Measurements from ENCODE around the gene DUSP16. TPM values are rescaled to one million over a fixed set of nuclear protein-coding genes. Genes with fewer than 3 reads are reported as not detected.
A peak's percentile ranks its signal among the peaks of the same experiment; 100 is the strongest.

DUSP16 gene
- total and polyA plus RNA-seq, 5 donors from 2014 or later = 29.4 to 108 (median 30.3) TPM

DNA sequence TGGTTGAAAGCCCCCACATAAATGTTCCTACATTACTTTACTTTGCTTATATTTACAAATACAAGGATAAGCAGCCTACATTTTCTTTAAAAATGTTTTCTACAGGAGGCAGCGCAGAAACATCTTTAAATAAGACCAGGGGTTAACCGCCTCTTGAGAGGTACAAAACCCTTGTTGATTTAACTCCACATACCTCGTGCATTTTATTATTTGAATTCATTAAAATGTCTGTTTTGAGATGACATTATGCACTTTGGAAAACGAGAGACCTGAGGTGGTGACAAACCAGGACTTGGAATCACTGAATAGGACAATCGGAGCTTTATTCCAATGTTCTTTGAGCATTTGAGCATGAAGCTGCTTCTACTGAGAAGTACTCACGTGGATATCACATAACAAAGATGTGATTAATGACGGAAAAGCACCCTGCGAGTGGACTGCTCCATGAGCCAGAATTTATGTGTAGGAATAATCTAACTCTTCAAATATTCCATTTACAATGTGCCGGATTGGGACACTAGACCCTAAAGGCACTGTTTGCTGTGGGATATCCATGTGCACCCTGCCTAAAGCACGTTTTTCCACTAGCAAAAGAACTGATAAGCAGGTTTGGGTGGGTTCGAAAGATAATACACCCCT, 746 bp upstream of the DUSP16 start:
- Mint-ChIP-seq H3K4me3 (peak overlapping the region; percentile 91 to 98 (median 94)), H3K27ac (peak overlapping the region; percentile 94 to 99 (median 97)), H3K4me1 (peaks cover 16 to 39% (median 25%) of the 10 kb centered on the region in 4 donors), H3K36me3 (peaks cover 4% of the 10 kb centered on the region), H3K9me3 (peaks cover 0 to 5% (median 0%) of the 10 kb centered on the region in 7 donors), H3K27me3 (peaks cover 6% of the 10 kb centered on the region)
- H3K9me3 ChIP-seq (ENCODE audit: control insufficient read depth in 2 of 2, low read length in 2 of 2) = no peaks in the 10 kb centered on the region
- peaks cover 26% of the 10 kb centered on the region for H3K4me1 ChIP-seq (ENCODE audit: control insufficient read depth, insufficient read depth, low read length, poor library complexity, severe bottlenecking)
- ATAC-seq (ENCODE audit: low read depth in 2 of 2) (no peak), DNase-seq (no peak)
- no peaks in the 10 kb centered on the region for H3K27me3 ChIP-seq (ENCODE audit: control insufficient read depth, insufficient read depth, low read length)
- peak overlapping the region; percentile 88 for H3K4me3 ChIP-seq (ENCODE audit: low read depth, low read length)
- H3K27ac ChIP-seq (ENCODE audit: insufficient read depth, low read length, poor library complexity, severe bottlenecking) = peak overlapping the region; percentile 99
- no peaks in the 10 kb centered on the region for H3K36me3 ChIP-seq (ENCODE audit: control insufficient read depth, insufficient read depth, low read length)

DNA sequence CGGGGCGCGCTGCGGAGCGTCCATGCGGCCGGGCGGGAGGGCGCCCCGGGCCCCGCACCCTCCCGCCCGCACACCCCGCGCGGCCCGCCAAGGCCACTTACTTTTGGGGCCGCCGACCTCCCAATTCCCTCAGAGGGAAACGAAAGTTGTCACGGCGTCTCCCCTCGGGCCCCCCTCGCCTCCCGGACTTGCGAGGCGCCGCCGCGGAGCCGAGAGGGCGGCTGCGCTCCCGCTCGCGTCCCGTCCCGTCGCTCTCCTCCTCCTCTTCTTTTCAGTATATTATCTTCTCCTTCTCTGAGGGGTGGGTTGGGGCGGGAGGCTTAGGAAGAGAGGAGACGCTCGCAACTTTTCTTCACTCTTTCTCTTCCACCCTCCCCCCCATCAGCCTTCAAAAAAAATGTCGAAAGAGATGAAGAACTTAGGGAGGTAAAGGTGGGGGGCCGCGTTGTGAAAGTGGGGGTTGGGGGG, 613 bp downstream of the DUSP16 start:
- Mint-ChIP-seq H3K27ac (peak overlapping the region; percentile 93 to 98 (median 94)), H3K9me3 (peaks cover 0 to 5% (median 0%) of the 10 kb centered on the region in 7 donors), H3K36me3 (peaks cover 7% of the 10 kb centered on the region), H3K4me1 (peaks cover 24 to 48% (median 35%) of the 10 kb centered on the region in 4 donors), H3K4me3 (peak overlapping the region; percentile 90 to 98 (median 93)), H3K27me3 (peaks cover 6% of the 10 kb centered on the region)
- Histone ChIP-seq H3K36me3 (ENCODE audit: control insufficient read depth, insufficient read depth, low read length) (no peaks in the 10 kb centered on the region), H3K27me3 (ENCODE audit: control insufficient read depth, insufficient read depth, low read length) (no peaks in the 10 kb centered on the region), H3K9me3 (ENCODE audit: control insufficient read depth in 2 of 2, low read length in 2 of 2) (no peaks in the 10 kb centered on the region), H3K4me3 (ENCODE audit: low read depth, low read length) (peak overlapping the region; percentile 32), H3K4me1 (ENCODE audit: control insufficient read depth, insufficient read depth, low read length, poor library complexity, severe bottlenecking) (peaks cover 31% of the 10 kb centered on the region), H3K27ac (ENCODE audit: insufficient read depth, low read length, poor library complexity, severe bottlenecking) (peak overlapping the region; percentile 99)
- DNase-seq (peak in 1 of 3 donors; percentile 28), ATAC-seq (ENCODE audit: low read depth in 2 of 2) (peak in 1 of 2 donors; percentile 1)

DNA sequence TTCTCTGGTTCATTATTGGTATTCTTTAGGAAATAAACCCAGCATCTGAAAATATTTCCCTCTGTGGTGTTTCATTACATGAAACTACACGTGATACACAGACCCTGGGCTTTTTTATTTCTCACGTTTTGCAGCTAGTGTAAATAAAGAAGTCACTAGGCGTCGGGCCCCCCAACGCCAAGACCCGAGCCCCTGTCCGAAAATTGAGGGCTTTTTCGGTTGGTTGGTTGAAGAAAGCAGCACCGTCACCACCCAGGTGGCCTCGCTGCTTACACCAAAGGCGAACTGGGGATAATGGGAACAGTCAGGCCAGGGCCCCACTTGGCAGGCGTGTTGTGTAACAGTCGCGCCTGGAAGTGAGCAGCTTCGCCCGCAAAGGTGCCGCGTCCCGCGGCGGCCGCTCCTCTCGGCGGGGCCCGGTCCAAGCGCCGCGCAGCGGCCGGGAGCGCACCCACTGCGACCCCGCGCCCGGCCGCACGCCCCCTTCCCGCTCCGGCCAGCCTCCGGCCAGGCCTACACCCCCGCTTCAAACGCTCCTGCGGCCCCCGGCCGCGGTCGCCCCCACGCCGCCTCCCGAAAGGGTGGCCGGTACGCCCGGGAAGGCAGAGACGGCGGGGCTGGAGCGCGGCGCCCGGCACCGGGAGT, 1.2 kb downstream of the DUSP16 start:
- Mint-ChIP-seq H3K27ac (peak overlapping the region; percentile 98 to 99 (median 98)), H3K27me3 (peaks cover 6% of the 10 kb centered on the region)
- H3K4me3 ChIP-seq (ENCODE audit: low read depth, low read length) = peak overlapping the region; percentile 100

DNA sequence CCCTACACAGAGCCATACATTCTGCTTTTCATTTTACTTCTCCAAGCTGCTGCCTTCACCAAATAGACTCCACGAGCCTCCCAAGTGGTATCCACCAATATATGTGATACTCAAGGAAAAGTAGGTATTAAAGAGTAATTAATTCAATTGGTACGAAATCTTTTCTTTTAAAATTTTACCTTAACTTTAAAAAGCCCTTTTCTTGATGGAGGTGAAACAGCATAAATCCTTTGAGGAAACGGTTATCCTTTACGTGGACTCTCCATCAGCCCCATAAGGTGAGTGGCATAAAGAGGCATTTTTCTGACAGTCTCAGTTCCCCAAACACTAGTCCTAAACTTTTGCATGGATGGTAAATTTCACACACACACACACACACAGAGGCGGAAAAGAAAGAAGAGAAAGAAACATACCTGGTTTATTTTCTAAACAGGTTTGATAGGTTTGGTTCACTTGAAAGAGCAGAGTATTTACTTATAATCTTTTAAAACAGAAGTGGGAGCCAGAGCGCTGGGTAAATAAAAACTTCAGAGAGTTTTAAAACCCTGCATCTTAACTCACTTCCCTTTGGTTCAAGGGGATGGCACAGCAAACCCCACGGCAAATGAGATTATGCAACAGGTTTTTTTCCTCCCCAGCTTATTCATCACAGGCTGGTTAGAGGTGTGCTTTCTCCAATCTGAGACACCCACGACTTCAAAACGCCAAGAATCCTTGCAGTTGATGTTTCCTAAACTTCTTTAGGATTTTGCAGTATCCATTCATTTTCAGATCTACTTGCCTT, 1.9 kb downstream of the DUSP16 start:
- peaks cover 10% of the 10 kb centered on the region for H3K36me3 Mint-ChIP-seq
- Histone ChIP-seq H3K4me1 (ENCODE audit: control insufficient read depth, insufficient read depth, low read length, poor library complexity, severe bottlenecking) (peaks cover 44% of the 10 kb centered on the region), H3K27me3 (ENCODE audit: control insufficient read depth, insufficient read depth, low read length) (no peaks in the 10 kb centered on the region), H3K4me3 (ENCODE audit: low read depth, low read length) (peak overlapping the region; percentile 100), H3K9me3 (ENCODE audit: control insufficient read depth in 2 of 2, low read length in 2 of 2) (no peaks in the 10 kb centered on the region), H3K27ac (ENCODE audit: insufficient read depth, low read length, poor library complexity, severe bottlenecking) (peak overlapping the region; percentile 99), H3K36me3 (ENCODE audit: control insufficient read depth, insufficient read depth, low read length) (no peaks in the 10 kb centered on the region)
- peak overlapping the region; percentile 88 to 99 (median 92) for H3K4me3 Mint-ChIP-seq
- peaks cover 0 to 5% (median 0%) of the 10 kb centered on the region in 7 donors for H3K9me3 Mint-ChIP-seq
- ATAC-seq (ENCODE audit: low read depth in 2 of 2) (peak; percentile 75 to 76), DNase-seq (peak; percentile 63 to 91 (median 90))
- peak overlapping the region; percentile 98 to 99 (median 98) for H3K27ac Mint-ChIP-seq
- peaks cover 26 to 56% (median 41%) of the 10 kb centered on the region in 4 donors for H3K4me1 Mint-ChIP-seq
- H3K27me3 Mint-ChIP-seq = peaks cover 6% of the 10 kb centered on the region

More for the DNA sequence above, 1.2 kb downstream of the DUSP16 start:
- Mint-ChIP-seq H3K4me1 (peaks cover 26 to 53% (median 41%) of the 10 kb centered on the region in 4 donors), H3K4me3 (peak overlapping the region; percentile 90 to 99 (median 94)), H3K36me3 (peaks cover 10% of the 10 kb centered on the region), H3K9me3 (peaks cover 0 to 5% (median 0%) of the 10 kb centered on the region in 7 donors)
- ATAC-seq (ENCODE audit: low read depth in 2 of 2) = peak; percentile 8
- Histone ChIP-seq H3K27ac (ENCODE audit: insufficient read depth, low read length, poor library complexity, severe bottlenecking) (peak overlapping the region; percentile 99), H3K36me3 (ENCODE audit: control insufficient read depth, insufficient read depth, low read length) (no peaks in the 10 kb centered on the region), H3K4me1 (ENCODE audit: control insufficient read depth, insufficient read depth, low read length, poor library complexity, severe bottlenecking) (peaks cover 37% of the 10 kb centered on the region), H3K27me3 (ENCODE audit: control insufficient read depth, insufficient read depth, low read length) (no peaks in the 10 kb centered on the region), H3K9me3 (ENCODE audit: control insufficient read depth in 2 of 2, low read length in 2 of 2) (no peaks in the 10 kb centered on the region)
- DNase-seq = peak in 2 of 3 donors; percentile 22 to 59

DNA sequence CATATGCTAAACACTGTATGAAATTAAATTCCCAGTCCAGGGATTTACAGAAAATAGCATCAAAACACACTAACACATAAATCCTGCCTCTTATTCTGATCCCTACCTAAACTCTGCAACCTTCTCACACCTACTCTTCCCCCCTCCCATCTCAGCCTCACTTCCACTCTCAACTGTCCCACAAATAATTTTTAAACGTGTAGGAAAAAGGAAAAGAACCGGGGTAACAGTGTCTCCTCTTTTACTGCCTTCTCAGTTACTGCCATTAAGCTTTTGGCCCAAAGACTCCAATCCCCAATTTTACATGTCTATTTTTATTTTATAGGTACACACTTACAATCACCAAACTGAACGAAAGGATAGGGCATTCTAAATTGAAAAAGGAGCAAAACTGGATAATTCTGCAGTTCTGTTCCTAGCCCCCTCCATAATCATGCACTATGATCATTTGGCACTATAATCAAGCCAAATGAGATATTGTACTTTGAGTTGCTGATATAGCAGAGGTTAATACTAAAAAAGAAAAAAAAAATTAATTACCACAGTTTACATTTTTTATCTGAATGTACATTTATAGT, 2.9 kb downstream of the DUSP16 start:
- Mint-ChIP-seq H3K27ac (peak overlapping the region; percentile 88 to 98 (median 91)), H3K36me3 (peaks cover 11% of the 10 kb centered on the region), H3K4me3 (peak overlapping the region; percentile 88 to 99 (median 92)), H3K9me3 (peaks cover 0 to 2% (median 0%) of the 10 kb centered on the region in 7 donors), H3K27me3 (peaks cover 6% of the 10 kb centered on the region), H3K4me1 (peaks cover 32 to 65% (median 46%) of the 10 kb centered on the region in 4 donors)
- Histone ChIP-seq H3K4me3 (ENCODE audit: low read depth, low read length) (peak overlapping the region; percentile 100), H3K9me3 (ENCODE audit: control insufficient read depth in 2 of 2, low read length in 2 of 2) (no peaks in the 10 kb centered on the region), H3K4me1 (ENCODE audit: control insufficient read depth, insufficient read depth, low read length, poor library complexity, severe bottlenecking) (peaks cover 54% of the 10 kb centered on the region), H3K36me3 (ENCODE audit: control insufficient read depth, insufficient read depth, low read length) (peaks cover 5% of the 10 kb centered on the region), H3K27me3 (ENCODE audit: control insufficient read depth, insufficient read depth, low read length) (no peaks in the 10 kb centered on the region), H3K27ac (ENCODE audit: insufficient read depth, low read length, poor library complexity, severe bottlenecking) (peak overlapping the region; percentile 99)
- ATAC-seq (ENCODE audit: low read depth in 2 of 2) (no peak), DNase-seq (peak in 1 of 3 donors; percentile 20)

DNA sequence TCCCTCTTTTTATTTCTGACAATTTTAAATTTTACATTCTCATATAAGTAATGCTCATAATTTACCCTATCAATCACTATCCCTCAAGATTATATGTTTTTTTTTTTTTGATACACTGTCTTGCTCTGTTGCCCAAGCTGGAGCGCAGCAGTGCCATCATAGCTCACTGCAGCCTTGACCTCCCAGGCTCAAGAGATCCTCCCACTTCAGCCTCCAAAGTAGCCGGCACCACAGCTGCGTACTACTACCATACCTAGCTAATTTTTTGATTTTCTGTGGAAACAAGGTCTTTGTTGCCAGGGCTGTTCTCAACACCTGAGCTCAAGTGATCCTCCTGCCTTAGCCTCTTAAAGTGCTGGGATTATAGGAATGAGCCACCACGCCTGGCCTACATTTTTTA, 4.4 kb downstream of the DUSP16 start:
- H3K36me3 ChIP-seq (ENCODE audit: control insufficient read depth, insufficient read depth, low read length) = peaks cover 11% of the 10 kb centered on the region
- peak overlapping the region; percentile 75 to 99 (median 91) for H3K4me3 Mint-ChIP-seq
- H3K9me3 ChIP-seq (ENCODE audit: control insufficient read depth in 2 of 2, low read length in 2 of 2) = no peaks in the 10 kb centered on the region
- peak overlapping the region; percentile 29 to 98 (median 86) for H3K27ac Mint-ChIP-seq
- H3K9me3 Mint-ChIP-seq = no peaks in the 10 kb centered on the region
- H3K36me3 Mint-ChIP-seq = peaks cover 18% of the 10 kb centered on the region
- H3K27me3 Mint-ChIP-seq = peaks cover 6% of the 10 kb centered on the region
- H3K27ac ChIP-seq (ENCODE audit: insufficient read depth, low read length, poor library complexity, severe bottlenecking) = no peak overlapping the region
- H3K27me3 ChIP-seq (ENCODE audit: control insufficient read depth, insufficient read depth, low read length) = no peaks in the 10 kb centered on the region
- H3K4me1 ChIP-seq (ENCODE audit: control insufficient read depth, insufficient read depth, low read length, poor library complexity, severe bottlenecking) = peaks cover 56% of the 10 kb centered on the region
- no peak for ATAC-seq (ENCODE audit: low read depth in 2 of 2)
- DNase-seq = no peak
- peaks cover 35 to 62% (median 50%) of the 10 kb centered on the region in 4 donors for H3K4me1 Mint-ChIP-seq
- peak overlapping the region; percentile 100 for H3K4me3 ChIP-seq (ENCODE audit: low read depth, low read length)

DNA sequence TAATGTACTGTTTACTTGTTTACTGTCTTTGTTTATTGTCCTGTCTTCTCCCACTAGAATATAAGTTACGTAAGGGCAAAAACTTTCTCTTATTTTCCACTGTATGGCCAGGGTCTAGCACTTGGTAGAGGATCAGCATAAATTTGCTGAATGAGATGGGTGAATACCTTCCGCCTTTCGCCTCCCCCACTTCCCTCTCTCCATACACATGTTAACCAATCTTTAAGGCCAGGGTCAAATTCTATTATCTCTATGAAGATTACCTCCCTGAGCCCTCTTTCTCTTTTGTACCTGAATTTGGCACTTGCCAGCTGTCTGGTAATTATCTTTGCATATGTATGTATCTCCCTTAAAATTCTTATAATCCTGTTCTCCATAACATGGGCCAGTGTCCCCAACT, 4.9 kb downstream of the DUSP16 start:
- Mint-ChIP-seq H3K36me3 (peaks cover 18% of the 10 kb centered on the region), H3K27ac (peak overlapping the region; percentile 53 to 98 (median 86)), H3K4me1 (peaks cover 34 to 58% (median 47%) of the 10 kb centered on the region in 4 donors), H3K9me3 (no peaks in the 10 kb centered on the region), H3K4me3 (peak overlapping the region; percentile 75 to 99 (median 91)), H3K27me3 (peaks cover 6% of the 10 kb centered on the region)
- Histone ChIP-seq H3K9me3 (ENCODE audit: control insufficient read depth in 2 of 2, low read length in 2 of 2) (no peaks in the 10 kb centered on the region), H3K4me1 (ENCODE audit: control insufficient read depth, insufficient read depth, low read length, poor library complexity, severe bottlenecking) (peaks cover 52% of the 10 kb centered on the region), H3K27ac (ENCODE audit: insufficient read depth, low read length, poor library complexity, severe bottlenecking) (peak overlapping the region; percentile 59), H3K27me3 (ENCODE audit: control insufficient read depth, insufficient read depth, low read length) (no peaks in the 10 kb centered on the region), H3K36me3 (ENCODE audit: control insufficient read depth, insufficient read depth, low read length) (peaks cover 16% of the 10 kb centered on the region), H3K4me3 (ENCODE audit: low read depth, low read length) (peak overlapping the region; percentile 100)
- DNase-seq (no peak), ATAC-seq (ENCODE audit: low read depth in 2 of 2) (no peak)

All from CD4-positive, CD25-positive, alpha-beta regulatory T cell (primary cell).